GM12874 (cell line): ENCODE results near the gene ADAM12.

ENCODE experiments used
- TF ChIP-seq, protein P1 (sequence below): IDR thresholded peaks from 2 replicates; pipeline ENCODE4 v1.5.1; 2011; ENCODE audit warnings: low read depth, mild to moderate bottlenecking, control low read depth, low read length, moderate library complexity; ENCODE audit not compliant: insufficient read depth

The ADAM12 gene

DNA sequence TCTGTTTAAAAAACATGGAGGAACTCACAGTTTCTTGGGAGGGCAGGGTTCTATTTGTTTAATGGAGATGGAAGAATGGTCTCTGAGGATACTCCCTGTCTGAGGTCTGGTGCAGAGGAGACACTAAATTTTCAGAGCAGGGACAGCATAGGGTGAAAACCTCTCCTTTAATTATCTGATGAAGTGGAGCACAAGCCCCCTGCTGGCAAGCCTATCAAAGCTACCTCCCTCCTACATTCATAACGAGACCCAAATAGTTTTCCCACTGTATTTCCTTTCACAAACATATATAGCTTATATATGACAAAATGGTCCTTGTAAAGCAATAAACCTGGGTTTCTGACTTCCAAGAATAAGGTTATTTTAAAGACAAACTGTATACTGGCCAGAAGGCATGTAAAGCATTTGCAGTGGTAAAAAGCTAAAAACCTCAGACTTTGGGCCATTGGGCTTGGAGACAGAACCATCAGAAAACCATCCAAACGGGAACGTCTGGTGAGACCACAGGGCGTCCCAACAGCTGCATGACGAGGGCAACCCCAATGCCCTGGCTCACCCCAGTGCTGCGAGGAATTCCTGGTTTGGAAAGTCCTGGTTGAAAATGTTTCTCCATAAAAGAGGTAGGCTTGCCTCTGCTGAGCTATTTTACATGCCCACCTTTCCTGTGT is 290.6 kb downstream of the ADAM12 start:
- TF ChIP-seq, protein P1, sequence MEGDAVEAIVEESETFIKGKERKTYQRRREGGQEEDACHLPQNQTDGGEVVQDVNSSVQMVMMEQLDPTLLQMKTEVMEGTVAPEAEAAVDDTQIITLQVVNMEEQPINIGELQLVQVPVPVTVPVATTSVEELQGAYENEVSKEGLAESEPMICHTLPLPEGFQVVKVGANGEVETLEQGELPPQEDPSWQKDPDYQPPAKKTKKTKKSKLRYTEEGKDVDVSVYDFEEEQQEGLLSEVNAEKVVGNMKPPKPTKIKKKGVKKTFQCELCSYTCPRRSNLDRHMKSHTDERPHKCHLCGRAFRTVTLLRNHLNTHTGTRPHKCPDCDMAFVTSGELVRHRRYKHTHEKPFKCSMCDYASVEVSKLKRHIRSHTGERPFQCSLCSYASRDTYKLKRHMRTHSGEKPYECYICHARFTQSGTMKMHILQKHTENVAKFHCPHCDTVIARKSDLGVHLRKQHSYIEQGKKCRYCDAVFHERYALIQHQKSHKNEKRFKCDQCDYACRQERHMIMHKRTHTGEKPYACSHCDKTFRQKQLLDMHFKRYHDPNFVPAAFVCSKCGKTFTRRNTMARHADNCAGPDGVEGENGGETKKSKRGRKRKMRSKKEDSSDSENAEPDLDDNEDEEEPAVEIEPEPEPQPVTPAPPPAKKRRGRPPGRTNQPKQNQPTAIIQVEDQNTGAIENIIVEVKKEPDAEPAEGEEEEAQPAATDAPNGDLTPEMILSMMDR, result no peak

DNA sequence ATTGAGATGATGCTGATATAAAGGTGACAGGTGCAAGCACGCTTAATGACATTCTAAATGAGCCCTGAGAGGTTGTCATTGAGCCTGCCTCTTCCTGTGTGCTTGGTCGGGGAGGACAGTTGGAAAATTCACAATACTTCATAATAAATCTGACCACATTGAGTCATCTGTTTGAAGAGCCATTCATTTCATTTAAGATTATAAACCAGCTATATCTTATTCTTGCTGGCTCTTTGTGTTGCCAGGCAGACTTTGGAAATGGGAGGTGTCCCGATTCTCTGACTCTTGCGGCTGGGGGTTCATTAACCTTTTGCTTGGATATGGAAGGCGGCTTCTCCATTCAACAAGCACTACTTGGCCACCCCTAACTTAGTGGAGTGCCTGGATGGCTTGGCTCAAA is 293.7 kb downstream of the ADAM12 start:
- TF ChIP-seq, protein P1, result no peak

GRCh38 chr10:126092366-126093215 is 295.7 kb downstream of the ADAM12 start:
- TF ChIP-seq, protein P1, result no peak

DNA sequence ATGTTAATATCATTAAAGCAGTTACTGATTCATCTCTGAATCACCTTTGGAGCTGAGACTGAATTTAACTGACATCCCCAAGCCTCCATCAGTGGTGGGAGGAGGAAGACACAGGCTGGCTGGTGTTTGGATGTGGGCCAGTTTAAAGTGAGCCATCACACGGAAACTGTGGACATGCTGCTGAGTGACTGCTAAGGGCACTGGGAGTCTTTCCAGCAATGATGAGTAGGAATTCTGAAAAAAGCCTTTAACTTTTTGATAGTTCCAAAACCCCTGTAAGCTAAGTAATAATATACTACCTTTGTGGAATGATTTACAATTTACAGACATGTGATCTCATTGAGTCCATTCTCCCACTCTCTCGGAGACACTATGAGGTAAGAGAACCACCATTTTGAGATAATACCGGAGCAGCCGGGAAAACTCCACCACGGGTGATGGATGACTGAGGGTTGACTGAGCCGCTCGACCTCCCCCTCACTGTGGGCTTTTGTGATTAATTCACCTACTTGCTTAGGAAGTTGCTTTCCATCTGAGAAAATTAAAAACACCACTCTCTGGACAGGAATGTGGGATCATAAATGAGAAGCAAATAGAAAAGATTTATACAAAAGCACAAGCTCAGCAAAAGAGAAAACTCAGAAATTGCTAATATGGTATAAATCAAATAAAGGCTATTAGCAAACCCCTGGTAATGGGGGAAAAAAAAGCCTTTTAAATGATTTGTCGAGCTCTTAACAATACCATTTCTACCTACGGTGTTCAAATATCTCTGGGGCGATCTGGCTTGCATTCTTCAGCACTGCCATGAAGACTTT is 297.2 kb downstream of the ADAM12 start:
- TF ChIP-seq, protein P1, result no peak

- TF ChIP-seq, protein P1, result no peak
Measured at GRCh38 chr10:126090443-126090842, 297.8 kb downstream of the ADAM12 start.

DNA sequence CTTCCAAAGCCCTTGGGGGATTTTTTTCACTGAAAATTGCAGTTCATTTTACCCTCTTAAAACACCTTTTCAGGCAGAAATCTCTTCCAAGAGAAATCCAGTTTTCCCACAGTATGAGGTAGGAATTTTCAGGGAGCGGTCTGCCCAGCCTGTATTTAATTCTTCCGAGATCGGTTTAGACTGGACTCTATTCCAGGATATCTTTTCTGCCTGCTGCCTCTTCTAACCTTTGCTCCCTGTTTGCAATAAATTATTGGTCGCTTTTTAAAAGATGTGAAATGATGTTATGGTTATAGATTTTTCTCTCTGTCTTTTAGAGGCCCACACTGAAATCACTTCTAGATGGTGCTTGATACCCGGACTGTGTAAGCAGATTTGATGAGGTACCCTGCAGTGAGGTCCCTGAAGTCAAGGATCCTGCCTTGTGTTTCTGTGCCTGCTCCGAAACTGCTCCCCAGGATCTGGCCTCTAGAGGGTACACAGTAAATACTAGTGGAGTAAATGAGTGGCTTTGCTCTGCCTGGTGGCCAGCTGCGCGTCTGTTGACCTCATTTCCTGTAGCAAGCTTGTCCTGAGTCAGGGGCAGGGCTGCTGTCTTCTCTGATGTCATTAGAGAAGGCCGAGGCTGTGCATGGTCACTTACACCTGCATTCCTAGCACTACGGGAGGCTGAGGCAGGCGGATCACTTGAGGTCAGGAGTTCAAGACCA is 300.3 kb downstream of the ADAM12 start:
- TF ChIP-seq, protein P1, result no peak
